Gastroesophageal sphincter (tissue), 3 donors: ENCODE data around the gene INO80C.

Experiments
- CTCF ChIP-seq, 4 experiments: fragments of 200-600 bp in 2 of 4; fragments of 450-650 bp in 2 of 4; sonication (generic) in 1 of 4; IDR thresholded peaks; one replicate each; pipeline ENCODE4 v1.5.1; 2017 to 2019; ENCODE audit warnings: antibody characterized with exemption in 4 of 4, mild to moderate bottlenecking in 2 of 4, moderate library complexity in 2 of 4
- EP300 ChIP-seq: sonication (generic); formaldehyde crosslinking; IDR thresholded peaks from one replicate; pipeline ENCODE4 v1.6.1; 2017; ENCODE audit warnings: antibody characterized with exemption, mild to moderate bottlenecking
- POLR2A ChIP-seq, 2 donors: fragments of 450-650 bp; IDR thresholded peaks; one replicate each; pipeline ENCODE4 v1.6.1; 2017; ENCODE audit warnings: antibody characterized with exemption in 2 of 2, mild to moderate bottlenecking in 2 of 2, moderate library complexity in 1 of 2
- POLR2AphosphoS5 ChIP-seq: sonication (generic); formaldehyde crosslinking; IDR thresholded peaks from one replicate; pipeline ENCODE4 v1.6.1; 2017; ENCODE audit warnings: antibody characterized with exemption

- TF ChIP-seq CTCF (IDR thresholded peaks at IDR 0.05) (no peak), EP300 (no peak), POLR2A (IDR thresholded peaks at IDR 0.05) (no peak), POLR2AphosphoS5 (no peak)
These were observed 28.2 kb upstream of the INO80C start for GRCh38 chr18:35525795-35526494.
